ENCODE results near the gene SPOCK2. TPM values are rescaled to one million over a fixed set of nuclear protein-coding genes. Genes with fewer than 3 reads are reported as not detected.

SPOCK2 gene
- polyA plus RNA-seq, 1 donor from 2014 or later: 5.6 TPM

- Histone ChIP-seq H3K9me2 (ENCODE audit: insufficient read depth, low read length) (no peaks in the 10 kb centered on the region), H3K36me3 (ENCODE audit: insufficient read depth, low read length) (no peaks in the 10 kb centered on the region), H3K4me3 (ENCODE audit: low read length) (no peak overlapping the region), H3F3A (ENCODE audit: insufficient read depth, low read length, poor library complexity, severe bottlenecking) (no peaks in the 10 kb centered on the region), H3K9ac (ENCODE audit: low read length) (no peak overlapping the region), H3K9me3 (ENCODE audit: low read length) (no peaks in the 10 kb centered on the region), H2AFZ (ENCODE audit: low read depth, low read length) (no peak overlapping the region), H3K27ac (ENCODE audit: low read length) (no peak overlapping the region), H4K20me1 (ENCODE audit: insufficient read depth) (no peaks in the 10 kb centered on the region), H3K27me3 (ENCODE audit: insufficient read depth, low read depth, low read length) (peaks cover 62% of the 10 kb centered on the region), H3K79me2 (replicated peaks; ENCODE audit: insufficient read depth, low read length) (no peaks in the 10 kb centered on the region), H3K4me2 (ENCODE audit: low read length) (no peak overlapping the region)
- TF ChIP-seq MXI1 (conservative IDR thresholded peaks at IDR 0.05; ENCODE audit: poor library complexity, severe bottlenecking) (no peak), EZH2 (IDR thresholded peaks at IDR 0.05; ENCODE audit: borderline replicate concordance, insufficient read depth, low read length, poor library complexity, severe bottlenecking) (no peak), RAD21 (conservative IDR thresholded peaks at IDR 0.05) (no peak), EP300 (conservative IDR thresholded peaks at IDR 0.05; ENCODE audit: poor library complexity, severe bottlenecking) (no peak), POLR2AphosphoS5 (IDR thresholded peaks at IDR 0.05) (no peak), REST (IDR thresholded peaks at IDR 0.05; ENCODE audit: borderline replicate concordance) (no peak), CTCF (IDR thresholded peaks at IDR 0.05; ENCODE audit: poor library complexity, severe bottlenecking) (no peak), SMC3 (conservative IDR thresholded peaks at IDR 0.05; ENCODE audit: poor library complexity) (no peak), TAF1 (IDR thresholded peaks at IDR 0.05; ENCODE audit: low read depth) (no peak)
These were observed 2.4 kb downstream of the SPOCK2 start for GRCh38 chr10:72085864-72086465.

- Histone ChIP-seq H3K9me2 (ENCODE audit: insufficient read depth, low read length) (no peaks in the 10 kb centered on the region), H3K4me3 (ENCODE audit: low read length) (no peak overlapping the region), H3K9ac (ENCODE audit: low read length) (no peak overlapping the region), H3K9me3 (ENCODE audit: low read length) (no peaks in the 10 kb centered on the region), H3K36me3 (ENCODE audit: insufficient read depth, low read length) (no peaks in the 10 kb centered on the region), H2AFZ (ENCODE audit: low read depth, low read length) (no peak overlapping the region), H4K20me1 (ENCODE audit: insufficient read depth) (no peaks in the 10 kb centered on the region), H3K27me3 (ENCODE audit: insufficient read depth, low read depth, low read length) (peaks cover 58% of the 10 kb centered on the region), H3K4me2 (ENCODE audit: low read length) (no peak overlapping the region), H3K79me2 (replicated peaks; ENCODE audit: insufficient read depth, low read length) (no peaks in the 10 kb centered on the region), H3F3A (ENCODE audit: insufficient read depth, low read length, poor library complexity, severe bottlenecking) (no peaks in the 10 kb centered on the region), H3K27ac (ENCODE audit: low read length) (no peak overlapping the region)
- no peak for TF ChIP-seq TAF1 (IDR thresholded peaks at IDR 0.05; ENCODE audit: low read depth)
- no peak for TF ChIP-seq EP300 (conservative IDR thresholded peaks at IDR 0.05; ENCODE audit: poor library complexity, severe bottlenecking)
- no peak for TF ChIP-seq SMC3 (conservative IDR thresholded peaks at IDR 0.05; ENCODE audit: poor library complexity)
- no peak for TF ChIP-seq RAD21 (conservative IDR thresholded peaks at IDR 0.05)
- no peak for TF ChIP-seq CTCF (IDR thresholded peaks at IDR 0.05; ENCODE audit: poor library complexity, severe bottlenecking)
These were observed 3.2 kb downstream of the SPOCK2 start for GRCh38 chr10:72085166-72085565.
